Thyroid gland (tissue), 4 donors: Measurements from ENCODE around the gene BLNK. TPM values are rescaled to one million over a fixed set of nuclear protein-coding genes. Genes with fewer than 3 reads are reported as not detected.
"Not testable (repeated sequence)": the region's sequence is repeated elsewhere in the genome, so short reads cannot be mapped to it uniquely, and the experiment has no call there.

Experiments
- DNase-seq, 2 donors: peaks; one replicate each; pipeline ENCODE4 v3.0.0-alpha.2; 2019
- H3K27ac ChIP-seq, 3 donors: fragments of 200-600 bp; sonication (generic); 1 replicate in 2 of 3; 2 replicates in 1 of 3; pipeline ENCODE4 v1.5.1; 2016 to 2019; ENCODE audit warnings: mild to moderate bottlenecking in 1 of 3, moderate library complexity in 1 of 3
- H3K27me3 ChIP-seq: fragments of 200-600 bp; sonication (generic); one replicate; pipeline ENCODE4 v1.5.1; 2019
- H3K36me3 ChIP-seq, 2 donors: fragments of 200-600 bp; sonication (generic); one replicate each; pipeline ENCODE4 v1.5.1; 2016 to 2019
- H3K4me1 ChIP-seq, 2 donors: fragments of 200-600 bp; sonication (generic); one replicate each; pipeline ENCODE4 v1.5.1; 2017 to 2019
- H3K4me3 ChIP-seq, 3 donors: fragments of 200-600 bp; sonication (generic); replicated peaks in 1 of 3; 1 replicate in 2 of 3; 2 replicates in 1 of 3; pipeline ENCODE4 v1.5.1; 2016; ENCODE audit warnings: mild to moderate bottlenecking in 1 of 3
- H3K9me3 ChIP-seq: fragments of 200-600 bp; sonication (generic); one replicate; pipeline ENCODE4 v1.5.1; 2017
- CTCF ChIP-seq, 6 experiments: fragments of 200-600 bp in 3 of 6; fragments of 450-650 bp in 3 of 6; sonication (generic) in 3 of 6; IDR thresholded peaks; one replicate each; pipeline ENCODE4 v1.5.1; 2016 to 2019; ENCODE audit warnings: antibody characterized with exemption in 6 of 6, mild to moderate bottlenecking in 2 of 6, inconsistent platforms in 1 of 6, moderate library complexity in 1 of 6
- POLR2A ChIP-seq, 2 donors: fragments of 450-650 bp; IDR thresholded peaks; one replicate each; pipeline ENCODE4 v1.6.1; 2017; ENCODE audit warnings: antibody characterized with exemption in 2 of 2, mild to moderate bottlenecking in 2 of 2, moderate library complexity in 1 of 2
- WGBS, 2 donors: methylation state at CpG; one replicate each; pipeline ENCODE4 v1.1.5; 2017; 5-methylcytosine and 5-hydroxymethylcytosine counted together
- intact Hi-C: fragments of 100-400 bp; cut with DNase I; formaldehyde crosslinking; loops from one replicate; pipeline ENCODE4 v1.15.1; 2023
- total RNA-seq, 4 donors: library from RNA; depleted of rRNA; stranded (reverse); fragments of >200 nt; gene quantifications; one replicate each; pipeline ENCODE4 v1.2.3, GENCODE V29; 2016

Gene BLNK
- total RNA-seq, 4 donors from 2014 or later: 5.8 to 36.9 (median 25.7) TPM

GRCh38 chr10:96311180-96311715 lies 39.9 kb upstream of the BLNK start:
- DNase-seq: no peak
- Histone ChIP-seq H3K27ac (no peak overlapping the region), H3K9me3 (no peaks in the 10 kb centered on the region), H3K4me3 (no peak overlapping the region), H3K4me1 (peaks cover 14 to 19% of the 10 kb centered on the region in 2 donors), H3K36me3 (no peaks in the 10 kb centered on the region), H3K27me3 (no peaks in the 10 kb centered on the region)
- intact Hi-C loops: no loop called here
- 83 to 88% methylated on average over 3 of the region's 3 CpGs for WGBS, 2 donors
- TF ChIP-seq POLR2A (IDR thresholded peaks at IDR 0.05) (no peak), CTCF (IDR thresholded peaks at IDR 0.05) (no peak)

DNA sequence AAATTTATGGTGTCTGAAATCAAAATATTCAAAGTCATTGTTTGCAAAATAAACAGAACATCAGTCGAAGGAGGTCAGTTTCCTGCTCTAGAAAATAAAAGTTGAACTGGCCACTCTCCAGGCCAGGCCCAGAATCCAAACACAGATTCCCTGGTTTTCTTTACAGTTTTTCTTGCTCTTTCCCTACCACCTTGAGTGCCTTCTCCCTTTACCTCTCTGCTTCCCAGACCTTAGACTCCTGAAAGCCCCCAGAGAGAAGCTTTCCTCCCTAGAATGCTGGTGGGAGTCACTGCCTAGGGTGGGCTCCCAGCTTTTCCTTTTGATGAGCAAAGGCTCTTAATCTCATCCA lies 38.9 kb upstream of the BLNK start:
- Histone ChIP-seq H3K4me1 (peaks cover 14 to 19% of the 10 kb centered on the region in 2 donors), H3K27ac (peak overlapping the region in 2 of 3 donors; percentile 41 to 49), H3K9me3 (no peaks in the 10 kb centered on the region), H3K4me3 (no peak overlapping the region), H3K27me3 (no peaks in the 10 kb centered on the region), H3K36me3 (no peaks in the 10 kb centered on the region)
- TF ChIP-seq POLR2A (IDR thresholded peaks at IDR 0.05) (no peak), CTCF (IDR thresholded peaks at IDR 0.05) (no peak)
- intact Hi-C loops: no loop called here
- WGBS, 2 donors: 8 to 17% methylated on average over 1 of the region's 1 CpG
- no peak for DNase-seq

GRCh38 chr10:96309628-96310320 lies 38.4 kb upstream of the BLNK start:
- DNase-seq: peak in 1 of 2 donors; percentile 35
- Histone ChIP-seq H3K36me3 (no peaks in the 10 kb centered on the region), H3K9me3 (no peaks in the 10 kb centered on the region), H3K27ac (peak overlapping the region; percentile 29 to 49 (median 41)), H3K27me3 (no peaks in the 10 kb centered on the region), H3K4me1 (peaks cover 14 to 19% of the 10 kb centered on the region in 2 donors), H3K4me3 (no peak overlapping the region)
- intact Hi-C loops: no loop called here
- 58% methylated on average over 3 of the region's 3 CpGs for WGBS, 2 donors
- TF ChIP-seq POLR2A (IDR thresholded peaks at IDR 0.05): no peak
- no peak for TF ChIP-seq CTCF (IDR thresholded peaks at IDR 0.05)

- DNase-seq, H3K27me3 ChIP-seq, H3K36me3 ChIP-seq, H3K27ac ChIP-seq, intact Hi-C loops, H3K9me3 ChIP-seq, H3K4me3 ChIP-seq: not testable (repeated sequence)
- whole genome bisulfite sequencing, 2 donors: 78% methylated on average over 4 of the region's 4 CpGs
- H3K4me1 ChIP-seq: peaks cover 14 to 19% of the 10 kb centered on the region in 2 donors
Measured at GRCh38 chr10:96308854-96309253, 37.5 kb upstream of the BLNK start.

DNA sequence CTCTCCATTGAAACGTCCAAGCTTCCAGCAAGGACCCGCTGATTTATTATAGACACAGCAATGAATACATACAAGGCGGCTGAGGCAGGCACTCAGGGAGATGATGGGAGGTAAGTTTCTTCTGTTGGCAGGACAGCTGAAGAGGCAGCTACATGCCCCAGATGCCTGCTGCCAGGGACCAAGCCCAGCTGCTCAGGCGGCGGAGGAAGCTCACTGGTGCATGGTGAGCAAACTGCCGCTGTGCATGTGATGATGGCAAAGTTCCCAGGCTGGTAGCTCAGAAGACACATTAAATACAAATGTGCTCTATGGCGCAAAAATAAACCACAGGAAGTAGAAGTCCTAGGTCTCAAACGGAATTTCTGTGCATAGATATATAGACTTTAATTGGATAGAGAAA lies 35.1 kb upstream of the BLNK start:
- peak overlapping the region; percentile 41 to 66 (median 48) for H3K27ac ChIP-seq
- no peaks in the 10 kb centered on the region for H3K9me3 ChIP-seq
- intact Hi-C loops: no loop called here
- H3K4me1 ChIP-seq: peaks cover 14 to 19% of the 10 kb centered on the region in 2 donors
- no peak for TF ChIP-seq POLR2A (IDR thresholded peaks at IDR 0.05)
- TF ChIP-seq CTCF (IDR thresholded peaks at IDR 0.05): no peak
- 11 to 27% methylated on average over 8 of the region's 8 CpGs for WGBS, 2 donors
- H3K27me3 ChIP-seq: no peaks in the 10 kb centered on the region
- H3K36me3 ChIP-seq: no peaks in the 10 kb centered on the region
- H3K4me3 ChIP-seq: no peak overlapping the region
- DNase-seq: peak; percentile 95 to 96
